ENCODE data around the gene SGSM2. TPM values are rescaled to one million over a fixed set of nuclear protein-coding genes. Genes with fewer than 3 reads are reported as not detected.

The SGSM2 gene
- total and polyA plus RNA-seq, 2 of the 8 experiments (the other 6 are each of a cell fraction or from before 2014, with no cell fraction given): 44.5 to 77.7 TPM

DNA sequence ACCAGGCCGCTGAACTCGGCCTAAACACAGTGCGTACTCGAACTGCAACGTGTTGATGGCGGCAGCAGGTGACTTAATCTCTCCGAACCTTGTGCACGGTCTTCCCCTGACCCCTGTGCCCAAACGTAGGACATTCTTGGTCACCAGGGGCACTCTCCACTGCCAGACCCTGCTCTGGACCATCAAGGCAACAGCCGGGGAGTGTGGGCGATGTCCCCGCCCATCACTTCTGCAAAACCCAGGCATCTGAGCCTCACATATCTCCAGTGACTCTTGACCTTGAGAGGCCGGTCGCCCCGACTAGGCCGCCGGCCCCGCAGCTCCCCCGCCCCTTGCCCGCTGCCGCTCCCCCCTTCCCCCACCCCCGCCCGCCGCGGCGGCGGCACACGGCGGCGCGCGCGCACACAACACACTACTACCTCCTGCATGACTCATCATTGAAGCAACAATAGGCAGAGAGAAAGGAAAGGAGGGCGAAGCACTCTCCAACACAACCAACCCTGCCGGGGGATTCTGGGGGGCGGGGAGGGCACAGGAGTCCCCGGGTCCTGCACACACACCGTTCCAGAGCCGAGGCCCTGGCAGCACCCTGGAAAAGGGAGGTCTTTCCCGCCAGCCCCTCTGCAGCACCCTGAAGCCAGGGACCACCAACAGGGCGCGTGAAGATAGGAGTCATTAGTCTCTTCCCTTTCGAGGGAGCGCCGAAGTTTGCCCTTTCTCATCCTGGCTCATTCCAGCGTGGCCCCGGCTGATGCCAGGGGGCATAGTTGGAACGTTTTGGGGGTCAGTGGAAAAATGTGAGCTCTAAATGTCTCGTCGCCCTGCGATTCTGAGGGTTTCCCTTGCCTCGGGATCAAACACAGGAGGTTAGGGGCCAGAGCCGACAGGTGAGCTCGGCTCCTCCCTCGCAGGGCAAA, 61.6 kb downstream of the SGSM2 start (continued):
- 0 out of 4 replicates have a peak, but pooled peaks of 1 of the 2 experiments have one; percentile 40 for TF ChIP-seq HDAC2 (IDR thresholded peaks at IDR 0.05; ENCODE audit: borderline replicate concordance in 1 of 2, low read depth in 2 of 2, low read length in 2 of 2)
- TF ChIP-seq BACH1 (IDR thresholded peaks at IDR 0.05; ENCODE audit: low read length): peak; percentile 48; the same call in 1 of the 2 replicates
- TF ChIP-seq CHD2 (IDR thresholded peaks at IDR 0.05; ENCODE audit: low read length): no peak
- no peak for TF ChIP-seq RNF2 (IDR thresholded peaks at IDR 0.05; ENCODE audit: borderline replicate concordance, low read depth, low read length, missing control alignments, poor library complexity, severe bottlenecking)
- no peak for TF ChIP-seq SRF (IDR thresholded peaks at IDR 0.05; ENCODE audit: low read depth, low read length)
- TF ChIP-seq SAP30 (IDR thresholded peaks at IDR 0.05; ENCODE audit: insufficient read depth, insufficient replicate concordance, low read length): peak; percentile 80
- TF ChIP-seq POLR2AphosphoS5 (IDR thresholded peaks at IDR 0.05; ENCODE audit: low read depth, low read length): peak; percentile 60
- TF ChIP-seq EP300 (IDR thresholded peaks at IDR 0.05; ENCODE audit: borderline replicate concordance in 1 of 2, low read depth in 2 of 2, low read length in 2 of 2): peak in 1 of 2 experiments; percentile 66; a peak in 1 of 3 replicates
- TF ChIP-seq TAF1 (IDR thresholded peaks at IDR 0.05; ENCODE audit: low read depth, low read length): peak; percentile 55; the same call in 1 of the 2 replicates
- no peak for TF ChIP-seq SP4 (IDR thresholded peaks at IDR 0.05; ENCODE audit: low read length)
- peak; percentile 89 for TF ChIP-seq JUND (IDR thresholded peaks at IDR 0.05; ENCODE audit: low read length)
- peak; percentile 20; the same call in 1 of the 2 replicates for TF ChIP-seq MAFK (IDR thresholded peaks at IDR 0.05; ENCODE audit: low read depth, low read length)
- TF ChIP-seq JUN (IDR thresholded peaks at IDR 0.05; ENCODE audit: low read depth, low read length): peak; percentile 40; the same call in 1 of the 2 replicates
- peak; percentile 33 for TF ChIP-seq KDM4A (IDR thresholded peaks at IDR 0.05; ENCODE audit: low read depth, low read length, severe bottlenecking)
- peak; percentile 45 for TF ChIP-seq TBP (IDR thresholded peaks at IDR 0.05; ENCODE audit: low read depth, low read length)
- peak; percentile 66 for TF ChIP-seq PHF8 (conservative IDR thresholded peaks at IDR 0.05; ENCODE audit: low read depth, low read length)
- no peak for TF ChIP-seq BCL11A (IDR thresholded peaks at IDR 0.05; ENCODE audit: low read depth in 2 of 2, low read length in 2 of 2)

All from H1 (cell line).